Activated CD4-positive, CD25-positive, alpha-beta regulatory T cell treated with anti-CD3 and anti-CD28 coated beads, Interleukin-2, amount 50 U/mL, for 24 hours (primary cell): ENCODE measurements around the gene CCK.

Experiments
- ATAC-seq, 2 donors: fragments of 150-1000 bp; cut with Tn5 transposase; one replicate each; pipeline ENCODE4 v1.10.0; 2021; ENCODE audit warnings: mild to moderate bottlenecking in 1 of 2, moderate library complexity in 1 of 2

The CCK gene

DNA sequence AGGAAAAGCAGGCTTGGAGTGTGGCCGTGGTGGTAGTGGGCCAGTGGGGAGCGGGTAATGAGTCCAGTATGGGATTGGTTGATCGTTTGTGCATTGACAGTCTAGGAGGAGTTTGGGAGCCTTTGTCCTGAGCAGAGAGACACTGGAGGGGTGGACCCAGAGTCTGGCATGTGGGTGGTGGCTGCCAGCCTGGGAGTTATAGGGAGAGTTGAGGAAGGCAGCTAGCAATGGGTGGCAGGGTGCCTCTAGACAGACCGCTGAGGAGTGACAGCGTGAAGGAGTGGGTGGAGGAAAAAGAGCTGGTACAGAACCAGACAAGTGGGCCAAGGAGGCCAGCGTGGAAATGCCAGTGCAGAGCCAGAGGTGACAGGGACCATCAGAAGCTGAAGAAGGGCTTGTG, 1.9 kb upstream of the CCK start:
- ATAC-seq = no peak

DNA sequence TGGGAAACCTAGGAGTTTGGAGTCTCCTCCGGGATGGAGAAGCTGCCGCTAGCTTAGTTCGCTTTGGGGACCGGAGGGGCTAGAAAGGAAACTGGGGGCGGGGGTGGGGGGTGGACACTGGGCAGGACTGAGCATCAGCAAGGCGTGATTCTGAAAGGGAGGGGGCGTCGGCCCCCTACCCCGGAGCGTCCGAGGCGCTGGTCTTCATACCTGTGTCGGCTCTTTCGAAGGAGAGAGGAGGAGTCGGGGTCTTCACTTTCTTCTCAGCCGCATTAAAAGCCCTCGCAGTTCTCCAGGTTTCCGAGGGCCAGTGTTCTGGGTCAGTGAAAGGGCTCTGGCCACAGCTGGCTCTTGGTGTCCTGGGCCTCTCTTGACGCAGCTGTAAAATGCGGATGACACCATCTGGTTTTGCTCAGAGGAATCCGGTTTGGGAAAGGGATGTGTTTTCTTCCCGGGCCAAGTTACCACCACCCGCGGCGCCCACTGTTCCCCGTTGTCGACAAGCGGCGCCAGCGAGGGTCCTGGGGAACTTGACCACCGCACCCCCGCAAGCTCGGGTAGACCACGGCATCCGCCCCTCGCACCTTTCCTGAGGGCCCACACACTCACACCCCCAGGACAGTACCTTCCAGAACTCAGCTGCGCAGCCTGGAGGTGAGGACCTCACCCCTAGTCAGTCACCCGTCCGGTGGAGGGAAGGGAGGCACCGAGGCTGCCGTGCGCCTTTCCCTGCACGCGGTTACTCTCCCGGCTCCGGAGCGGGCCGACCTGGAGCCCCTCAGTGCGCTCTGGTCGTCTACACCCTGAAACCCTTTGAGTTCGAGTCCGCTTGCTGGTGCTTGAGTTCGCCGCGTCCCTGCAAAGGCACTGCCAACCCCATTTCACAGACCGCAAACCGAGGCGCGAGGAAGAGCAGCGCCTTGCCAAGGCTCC, 660 bp downstream of the CCK start:
- ATAC-seq = no peak

DNA sequence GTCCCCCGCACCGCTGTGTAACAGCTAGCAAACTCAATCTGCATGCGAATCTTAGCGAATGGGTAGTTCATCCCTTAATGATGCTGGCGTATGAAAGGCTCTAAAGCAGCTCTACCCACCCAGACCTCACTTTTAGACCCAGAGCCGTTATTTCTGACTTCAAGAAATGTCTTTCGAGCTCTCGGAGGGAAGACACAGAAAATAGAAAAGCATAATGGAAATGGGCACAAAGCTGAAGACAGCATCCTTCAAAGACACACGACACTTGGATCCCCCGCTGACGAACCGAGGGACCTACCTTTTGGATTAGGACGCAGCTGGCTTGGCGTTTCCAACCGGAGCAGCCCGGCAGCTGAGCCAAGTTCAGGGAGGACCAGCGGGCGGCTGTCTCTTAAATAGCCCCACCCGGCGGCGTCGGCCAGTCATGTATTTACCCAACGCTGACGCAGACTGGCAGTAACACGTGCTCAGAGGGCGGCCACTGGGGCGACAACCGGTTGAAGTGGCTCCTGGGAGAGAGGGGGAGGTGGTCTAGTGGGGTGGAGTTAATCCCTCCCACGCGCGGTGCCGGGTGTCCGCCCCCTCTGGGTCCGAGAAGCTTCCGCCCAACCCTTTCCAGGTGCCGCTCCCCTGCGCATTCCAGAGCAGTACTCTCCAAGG, 1.5 kb downstream of the CCK start:
- ATAC-seq = no peak

DNA sequence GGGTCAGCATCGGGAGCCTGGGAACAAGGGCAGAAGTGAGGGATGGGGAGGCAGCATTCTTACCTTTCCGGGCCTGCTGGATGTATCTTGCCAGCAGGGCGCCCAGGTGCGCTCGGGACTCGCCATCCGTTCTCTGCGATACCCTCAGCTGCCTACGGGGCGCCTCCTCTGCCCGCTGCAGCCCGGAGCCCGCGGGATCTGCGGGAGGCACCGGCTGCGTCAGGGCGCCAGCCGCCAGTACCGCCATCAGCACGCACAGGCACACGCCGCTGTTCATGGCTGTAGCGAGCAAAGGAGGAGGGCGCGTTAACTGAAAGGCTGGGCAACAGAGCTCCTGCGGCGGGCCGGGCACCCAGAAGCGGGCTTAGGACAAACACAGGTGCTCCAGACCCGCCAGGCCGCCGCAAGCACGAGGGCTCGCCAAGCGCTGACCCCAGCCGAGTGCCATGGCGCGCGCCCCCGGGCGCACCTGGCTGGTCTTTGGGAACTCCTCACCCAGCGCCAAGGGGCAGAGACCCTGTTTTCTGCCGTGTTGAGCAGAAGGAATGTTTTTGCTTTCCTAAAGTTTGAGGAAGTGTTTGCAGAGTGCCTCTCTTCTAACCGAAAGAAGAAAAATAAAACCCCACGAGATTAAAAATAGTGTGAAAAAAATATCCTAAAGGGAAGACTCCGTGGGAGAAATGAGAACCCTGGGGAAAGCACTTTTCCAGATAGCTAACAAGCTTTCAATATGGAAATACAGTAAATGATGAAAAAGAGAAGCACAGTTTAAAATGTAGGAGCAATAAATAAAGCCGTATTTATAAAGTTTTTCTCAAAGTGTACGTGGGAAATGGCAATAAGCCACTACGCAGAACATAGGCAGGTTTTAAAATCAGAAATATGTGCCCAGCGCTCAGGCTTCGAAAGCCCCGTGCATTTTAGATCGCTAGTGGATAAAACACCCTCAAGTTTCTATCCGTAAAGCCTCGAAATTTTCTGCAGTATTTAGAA, 2.3 kb downstream of the CCK start:
- peak; percentile 41 for ATAC-seq

DNA sequence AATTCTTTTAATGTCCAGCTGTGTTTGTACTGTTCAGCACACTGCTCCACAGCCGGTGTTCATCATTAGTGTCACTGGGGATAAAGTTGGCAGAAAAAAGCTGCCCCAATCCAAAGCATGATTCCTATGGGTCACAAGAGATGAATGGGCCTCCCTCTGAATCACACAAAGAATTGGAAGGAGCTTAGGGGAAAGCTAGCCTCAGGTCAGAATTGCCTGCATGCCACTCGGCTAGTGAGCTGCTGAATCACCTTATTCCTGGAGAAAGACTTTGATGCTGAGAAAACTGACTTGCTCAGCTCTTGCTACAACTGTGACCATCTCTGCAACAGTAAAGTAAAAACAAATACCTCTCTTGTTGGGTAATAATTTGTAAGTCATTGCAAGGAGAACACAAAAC, 3.5 kb downstream of the CCK start:
- no peak for ATAC-seq

DNA sequence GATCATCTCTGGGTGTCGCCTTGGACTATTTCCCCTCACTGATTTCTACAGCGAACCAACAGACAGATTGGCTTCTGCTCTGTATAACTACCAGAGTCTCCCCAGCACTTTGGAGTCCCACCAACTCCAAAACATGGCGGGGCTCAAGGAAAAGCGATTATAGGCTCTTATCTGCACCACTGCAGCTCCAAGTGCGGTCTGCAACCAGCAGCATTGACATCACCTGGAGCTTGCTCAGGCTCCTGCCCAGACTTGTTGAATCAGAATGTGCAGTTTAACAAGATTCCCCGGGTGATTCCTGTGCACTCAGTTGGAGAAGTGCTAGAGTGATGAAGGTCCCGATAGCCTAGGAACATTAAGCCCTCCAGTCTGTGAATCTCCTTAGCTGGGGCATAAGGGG, 9.0 kb downstream of the CCK start:
- no peak for ATAC-seq

DNA sequence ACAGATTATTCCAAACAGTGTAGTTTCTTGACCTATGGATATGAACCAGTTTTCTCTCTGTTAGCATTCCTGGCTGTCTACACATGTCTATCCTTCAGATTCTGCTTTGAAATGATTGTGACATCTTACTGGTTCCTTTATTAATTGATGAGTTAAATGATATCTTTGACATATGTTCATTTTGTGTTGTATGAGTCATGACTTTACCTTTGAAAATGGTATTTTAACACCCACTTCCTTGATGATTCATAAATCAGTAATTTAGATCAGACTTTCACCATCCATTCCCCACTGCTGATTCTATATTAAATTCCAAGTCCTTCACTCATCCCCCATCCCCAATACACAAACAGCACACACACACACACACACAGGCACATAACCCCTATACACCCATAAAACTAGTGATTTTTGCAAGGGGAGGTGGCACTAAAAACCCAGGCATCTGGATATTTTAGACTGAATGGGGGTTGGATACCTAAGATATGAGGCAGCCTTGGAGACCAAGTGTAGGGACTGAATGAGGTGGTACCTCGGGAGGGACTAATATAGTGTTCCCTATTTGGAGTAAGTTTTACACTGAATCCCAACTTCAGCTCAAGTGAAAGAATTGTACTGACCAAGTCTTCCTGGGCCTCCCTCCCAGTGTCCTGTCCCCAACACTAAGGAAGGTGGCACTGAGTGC, 9.7 kb downstream of the CCK start:
- ATAC-seq = peak; percentile 60 to 65

DNA sequence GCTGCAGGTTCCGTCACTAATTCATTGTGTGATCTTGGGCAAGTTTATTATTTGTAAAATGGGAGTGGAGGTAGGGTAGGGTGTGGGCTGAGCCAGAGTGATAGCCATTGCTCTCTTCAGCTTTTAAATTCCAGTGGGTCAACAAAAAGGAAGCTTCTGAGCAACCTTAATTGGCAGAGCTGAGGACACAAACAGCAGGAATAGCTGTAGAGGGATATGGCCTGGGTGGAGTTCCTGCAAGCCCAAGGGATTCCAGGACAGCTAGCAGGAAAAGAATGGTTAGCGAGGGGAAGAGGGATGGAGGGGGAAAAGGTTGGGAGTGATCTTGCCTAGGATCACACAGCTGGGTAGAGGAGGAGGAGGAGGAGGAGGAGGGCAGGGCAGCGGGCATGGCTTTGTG, 11.4 kb downstream of the CCK start:
- ATAC-seq = no peak

DNA sequence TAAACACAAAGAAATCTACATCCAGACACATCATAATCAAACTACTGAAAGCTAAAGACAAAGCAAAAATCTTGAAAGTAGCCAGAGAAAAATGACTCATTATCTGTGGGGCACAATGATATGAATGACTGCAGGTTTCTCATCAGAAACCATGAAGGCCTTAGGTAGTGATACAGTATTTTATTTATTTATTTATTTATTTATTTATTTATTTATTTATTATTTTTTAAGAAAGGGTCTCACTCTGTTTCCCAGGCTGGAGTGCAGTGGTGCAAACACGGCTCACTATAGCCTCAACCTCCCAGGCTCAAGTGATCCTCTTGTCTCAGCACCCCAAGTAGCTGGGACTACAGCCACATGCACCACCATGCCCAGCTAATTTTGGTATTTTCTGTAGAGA, 15.2 kb downstream of the CCK start:
- ATAC-seq = no peak

DNA sequence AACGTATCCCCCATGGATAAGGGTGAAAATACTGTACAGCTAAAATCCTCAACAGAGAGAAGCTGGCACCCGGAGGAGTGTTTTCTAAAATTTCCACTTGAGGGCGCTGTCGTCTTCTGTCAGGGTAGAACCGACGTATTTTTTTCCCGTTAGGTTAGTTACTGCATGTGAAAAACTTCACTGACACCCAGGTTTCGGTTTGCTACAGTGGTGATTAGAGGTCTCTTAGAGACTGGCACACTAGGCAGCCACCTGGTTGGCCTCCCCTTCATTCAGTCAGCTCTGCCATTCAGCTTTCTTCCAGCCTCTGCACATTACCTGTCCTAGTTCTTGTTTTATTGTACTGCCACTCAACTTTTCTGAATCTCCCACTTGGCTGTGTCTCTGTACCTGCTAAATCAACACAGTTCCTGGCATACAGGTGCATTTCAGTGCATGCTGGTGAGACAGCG, 18.4 kb downstream of the CCK start:
- ATAC-seq = peak; percentile 61 to 74

DNA sequence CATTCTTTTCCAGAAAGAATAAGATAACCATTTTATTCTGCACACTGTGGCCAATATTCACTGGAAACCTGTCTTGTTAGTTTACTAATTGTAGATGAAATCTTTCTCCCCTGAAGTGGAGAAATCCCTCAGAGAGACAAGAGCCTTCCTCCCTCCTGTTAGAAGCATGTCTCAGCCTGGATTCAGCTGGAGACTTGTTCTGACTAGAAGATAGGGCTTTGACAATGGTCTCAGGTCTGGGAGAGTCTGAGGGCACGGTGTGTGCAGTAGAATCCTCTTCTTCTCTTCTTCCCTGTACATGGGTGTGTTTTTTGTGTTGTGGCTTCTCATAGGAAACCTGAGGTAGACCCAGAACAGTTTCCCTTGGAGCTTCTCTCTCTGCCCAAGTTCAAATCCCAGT, 19.9 kb downstream of the CCK start:
- no peak for ATAC-seq

DNA sequence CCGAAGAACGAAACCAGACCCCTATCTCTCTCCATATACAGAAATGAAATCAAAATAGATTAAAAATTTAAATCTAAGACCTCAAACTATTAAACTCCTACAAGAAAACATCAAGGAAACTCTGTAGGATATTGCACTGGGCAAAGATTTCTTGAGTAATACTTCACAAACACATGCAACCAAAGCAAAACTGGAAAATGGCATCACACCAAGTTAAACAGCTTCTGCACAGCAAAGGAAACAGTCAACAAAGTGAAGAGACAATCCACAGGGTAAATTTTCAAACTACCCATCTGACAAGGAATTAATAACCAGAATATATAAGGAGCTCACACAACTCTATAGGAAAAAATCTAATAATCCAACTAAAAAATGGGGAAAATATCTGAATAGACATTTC, 29.4 kb downstream of the CCK start:
- no peak for ATAC-seq

DNA sequence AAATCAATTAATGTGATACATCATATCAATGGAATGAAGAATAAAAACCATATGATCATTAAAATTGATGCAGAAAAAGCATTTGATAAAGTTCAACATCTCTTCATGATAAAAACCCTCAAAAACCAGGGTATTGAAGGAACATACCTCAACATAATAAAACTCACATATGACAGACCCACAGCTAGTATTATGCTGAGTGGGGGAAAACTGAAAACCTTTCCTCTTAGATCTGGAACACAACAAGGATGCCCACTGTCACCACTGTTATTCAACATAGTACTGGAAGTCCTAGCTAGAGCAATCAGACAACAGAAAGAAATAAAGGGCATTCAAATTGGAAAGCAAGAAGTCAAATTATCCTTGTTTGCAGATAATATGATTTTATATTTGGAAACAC, 30.5 kb downstream of the CCK start:
- no peak for ATAC-seq

DNA sequence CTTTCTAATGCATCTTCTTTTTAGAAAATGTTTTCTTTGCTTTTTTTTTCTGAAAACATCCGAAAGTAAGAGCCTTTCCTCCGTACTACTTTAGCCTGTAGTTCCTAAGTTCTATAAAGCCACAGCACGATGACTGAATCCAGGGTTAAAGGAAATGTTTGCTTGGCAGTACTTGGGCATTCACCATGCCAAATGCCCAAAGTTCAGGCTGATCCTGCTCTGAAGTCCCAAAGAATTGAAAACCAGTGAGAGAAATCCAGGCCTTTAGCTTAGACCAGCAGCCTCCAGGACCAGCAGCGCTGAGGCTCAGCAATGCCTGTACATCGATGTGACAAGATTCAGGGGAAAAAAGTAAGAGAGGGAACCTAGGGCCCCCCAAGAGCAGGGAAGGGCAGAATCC, 35.1 kb downstream of the CCK start:
- ATAC-seq = no peak

DNA sequence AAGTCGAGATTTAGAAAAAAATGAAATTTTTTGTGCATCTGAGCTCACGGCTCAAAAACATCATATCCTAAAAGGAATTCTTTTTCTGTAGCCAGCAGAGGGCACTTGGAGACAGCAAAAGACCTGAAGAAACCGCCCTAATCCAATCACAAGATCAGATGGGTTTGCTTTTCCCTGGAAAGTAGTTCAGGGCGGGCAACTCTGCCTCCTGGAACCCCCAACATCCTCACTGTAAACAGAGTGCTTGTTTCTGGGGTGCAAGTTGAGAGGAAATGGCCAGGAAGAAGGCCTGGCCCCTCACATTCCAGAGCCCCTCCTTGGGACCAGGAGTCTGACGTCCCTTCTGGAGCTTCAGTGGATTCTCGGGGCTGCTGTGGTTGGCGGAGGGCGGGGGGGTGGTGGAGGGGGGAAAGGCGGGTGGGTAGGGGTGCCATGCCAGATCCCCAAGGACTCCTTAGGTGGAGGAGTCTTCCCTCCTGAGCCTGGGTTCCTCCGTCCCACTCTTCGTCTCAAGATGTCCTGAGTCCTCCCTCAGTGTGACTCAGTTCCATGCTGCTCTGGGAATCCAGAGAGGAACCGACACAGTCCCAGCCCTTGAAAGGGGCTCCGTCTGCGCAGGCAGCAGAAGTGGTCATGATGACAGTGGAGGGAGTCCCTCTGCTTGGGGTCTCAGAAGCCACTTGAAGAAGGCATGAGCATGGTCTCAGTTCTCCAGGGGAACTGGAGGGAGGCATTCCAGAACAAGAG, 35.9 kb downstream of the CCK start:
- ATAC-seq = no peak

DNA sequence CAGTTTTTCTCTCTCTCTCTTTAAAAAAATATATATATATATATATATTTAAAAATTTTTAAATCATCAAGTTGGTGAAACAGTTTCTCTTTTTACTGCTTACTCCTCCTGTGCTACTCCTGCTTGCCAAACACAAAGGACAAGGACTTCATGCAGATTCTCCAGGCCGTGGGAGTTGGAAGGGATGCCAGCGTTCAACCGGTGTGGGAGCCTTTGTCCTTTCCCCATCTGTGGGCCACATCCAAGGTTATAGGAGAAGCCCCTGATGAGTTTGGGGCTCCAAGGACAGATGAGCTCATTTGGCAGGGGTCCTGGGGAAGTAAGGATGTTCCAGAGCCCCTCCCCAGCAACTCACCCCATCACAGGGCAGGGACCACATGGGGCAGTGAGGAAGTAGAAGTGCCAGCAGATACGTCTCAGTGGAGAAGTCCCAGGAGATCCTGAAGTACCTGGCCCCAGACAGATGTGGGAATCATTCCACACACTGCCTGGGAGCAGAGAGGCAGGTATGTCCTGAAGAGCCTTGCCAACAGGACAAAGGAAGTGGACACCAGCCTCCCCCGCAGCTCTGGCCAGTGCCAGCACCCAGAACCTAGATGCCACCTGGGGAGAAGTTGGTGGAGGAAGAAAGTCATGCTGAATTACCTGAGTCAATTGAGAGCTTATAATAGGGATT, 36.6 kb downstream of the CCK start:
- ATAC-seq = no peak

DNA sequence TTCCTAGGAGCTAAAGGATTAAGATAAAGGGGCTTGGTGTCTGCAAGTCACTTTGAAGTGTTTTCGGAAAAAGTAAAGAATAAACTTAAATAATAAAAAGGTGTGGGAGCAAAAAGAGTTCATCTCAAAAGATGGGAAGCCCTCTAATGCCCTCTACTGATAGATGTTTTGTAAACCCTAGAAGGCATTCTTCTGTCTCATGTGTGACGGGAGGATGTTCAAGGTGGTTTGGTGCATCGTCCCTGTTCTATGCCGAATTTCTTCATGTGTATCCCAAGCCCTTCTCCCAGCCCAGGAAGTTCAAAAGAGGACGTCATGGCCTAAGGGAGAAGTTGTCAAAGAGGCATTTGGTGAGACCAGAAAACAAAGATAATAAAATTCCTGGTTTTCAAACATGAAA, 37.2 kb downstream of the CCK start:
- no peak for ATAC-seq

DNA sequence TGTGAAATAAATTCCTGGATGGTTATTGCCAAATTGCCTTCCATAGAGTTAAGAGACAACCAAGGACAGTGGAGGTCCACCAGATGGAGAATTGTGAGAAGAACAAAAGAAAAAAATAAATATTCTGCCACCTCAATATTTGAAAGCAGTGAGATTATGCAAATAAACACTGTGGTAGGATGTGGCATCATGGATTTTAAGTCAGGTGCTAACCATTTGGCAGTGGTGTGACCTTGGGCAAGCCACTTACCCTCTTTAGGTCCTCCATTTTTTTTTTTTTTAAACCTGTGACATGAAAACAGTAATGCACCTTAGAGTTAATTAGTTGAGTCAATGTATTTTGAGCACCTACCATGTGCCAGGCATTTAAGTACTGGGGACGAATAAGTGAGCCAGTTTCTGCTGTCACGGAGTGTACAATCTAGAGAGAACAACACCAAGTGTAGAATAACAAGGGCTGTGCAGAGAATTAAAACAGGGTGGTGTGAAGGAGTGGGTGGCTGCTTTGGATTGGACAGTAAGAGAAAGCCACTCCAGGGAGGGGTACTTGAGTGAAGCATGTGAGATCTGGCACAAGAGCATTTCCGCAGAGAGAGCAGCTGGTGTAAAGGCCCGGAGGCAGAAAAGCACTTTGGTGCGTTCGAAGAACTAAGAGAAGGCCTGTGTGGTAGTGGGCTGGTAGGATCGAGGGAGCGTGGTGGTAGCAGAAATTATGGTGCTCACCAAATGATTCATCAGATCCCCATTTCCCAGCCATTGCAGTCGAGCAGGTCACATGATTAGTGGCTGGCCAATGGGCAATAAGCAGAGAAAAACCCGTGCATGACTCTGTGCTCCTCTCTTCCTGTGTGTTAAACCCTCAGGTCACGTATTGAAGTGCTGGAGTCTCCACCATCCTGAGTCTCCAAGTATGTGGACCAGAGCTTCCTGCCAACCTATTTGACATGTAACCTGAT, 39.2 kb downstream of the CCK start:
- ATAC-seq = no peak

DNA sequence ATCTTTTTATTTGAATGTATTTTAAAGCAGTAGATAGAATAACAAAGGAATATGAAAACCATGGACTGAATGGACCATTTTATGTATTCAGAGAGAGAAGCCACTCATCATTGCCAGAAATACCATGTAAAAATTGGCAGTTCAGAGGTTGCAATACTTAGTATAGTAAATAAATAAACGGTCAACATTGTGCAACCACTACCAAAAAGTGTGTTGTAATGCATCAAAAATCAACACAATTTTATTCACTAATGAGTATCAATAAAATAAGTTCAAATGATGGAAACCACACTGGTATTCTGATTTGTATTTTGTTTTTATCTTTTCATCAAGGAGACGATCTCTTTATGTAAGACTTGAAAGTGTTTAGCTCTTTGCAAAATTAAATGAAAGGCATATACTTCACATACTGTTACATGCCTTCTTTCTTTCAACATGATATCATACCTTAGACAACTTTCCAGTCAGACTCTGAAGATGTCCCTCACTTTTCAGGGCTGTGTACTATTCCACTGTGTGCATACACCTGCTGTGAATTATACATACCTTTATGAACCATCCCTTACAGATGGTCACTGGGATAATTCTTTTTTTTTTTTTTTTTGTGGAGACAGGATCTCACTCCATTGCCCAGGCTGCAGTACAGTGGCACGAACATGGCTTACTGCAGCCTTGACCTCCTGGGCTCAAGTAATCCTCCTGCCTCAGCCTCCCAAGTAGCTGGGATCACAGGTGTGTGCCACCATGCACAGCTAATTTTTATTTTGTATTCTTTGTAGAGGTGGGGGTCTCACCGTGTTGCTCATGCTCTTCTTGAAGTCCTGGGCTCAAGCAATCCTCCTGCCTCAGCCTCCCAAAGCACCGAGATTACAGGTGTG, 40.3 kb downstream of the CCK start:
- ATAC-seq = no peak
